WTC11 (cell line): ENCODE results near the gene KLHDC3.

Source experiments
- AR ChIP-seq: fragments of 250-450 bp; sonication (Bioruptor Pico); IDR thresholded peaks from 2 replicates; pipeline ENCODE4 v1.9.0; 2021; ENCODE audit warnings: mild to moderate bottlenecking
- IRF1 ChIP-seq: sonication (generic); formaldehyde crosslinking; IDR thresholded peaks from 2 replicates; pipeline ENCODE4 v1.8.0; 2023; ENCODE audit warnings: missing genetic modification reagents
- RELA ChIP-seq: sonication (generic); formaldehyde crosslinking; IDR thresholded peaks from 2 replicates; pipeline ENCODE4 v1.8.1; 2022; ENCODE audit warnings: missing genetic modification reagents, mild to moderate bottlenecking, borderline replicate concordance
- TCF7 ChIP-seq: sonication (generic); formaldehyde crosslinking; IDR thresholded peaks from 2 replicates; pipeline ENCODE4 v1.8.0; 2022; ENCODE audit warnings: mild to moderate bottlenecking, low read depth, missing genetic modification reagents, moderate library complexity
- ZNF219 ChIP-seq: sonication (generic); formaldehyde crosslinking; IDR thresholded peaks from 2 replicates; pipeline ENCODE4 v1.8.0; 2023; ENCODE audit warnings: missing genetic modification reagents, mild to moderate bottlenecking, borderline replicate concordance
- ZSCAN18 ChIP-seq: fragments of 250-450 bp; sonication (Bioruptor Pico); IDR thresholded peaks from 2 replicates; pipeline ENCODE4 v2.1.2; 2022; ENCODE audit warnings: mild to moderate bottlenecking, moderate library complexity
- TF ChIP-seq, protein P1 (sequence below): fragments of 200-600 bp; IDR thresholded peaks from 2 replicates; pipeline ENCODE4 v1.8.0; 2022; ENCODE audit warnings: antibody characterized with exemption
- TF ChIP-seq, protein P2 (sequence below): sonication (generic); formaldehyde crosslinking; IDR thresholded peaks from 2 replicates; pipeline ENCODE4 v1.8.1; 2023; ENCODE audit warnings: mild to moderate bottlenecking, missing genetic modification reagents, borderline replicate concordance
- TF ChIP-seq, protein P3 (sequence below): sonication (generic); formaldehyde crosslinking; IDR thresholded peaks from 2 replicates; pipeline ENCODE4 v1.8.0; 2022; ENCODE audit warnings: mild to moderate bottlenecking, missing genetic modification reagents

DNA sequence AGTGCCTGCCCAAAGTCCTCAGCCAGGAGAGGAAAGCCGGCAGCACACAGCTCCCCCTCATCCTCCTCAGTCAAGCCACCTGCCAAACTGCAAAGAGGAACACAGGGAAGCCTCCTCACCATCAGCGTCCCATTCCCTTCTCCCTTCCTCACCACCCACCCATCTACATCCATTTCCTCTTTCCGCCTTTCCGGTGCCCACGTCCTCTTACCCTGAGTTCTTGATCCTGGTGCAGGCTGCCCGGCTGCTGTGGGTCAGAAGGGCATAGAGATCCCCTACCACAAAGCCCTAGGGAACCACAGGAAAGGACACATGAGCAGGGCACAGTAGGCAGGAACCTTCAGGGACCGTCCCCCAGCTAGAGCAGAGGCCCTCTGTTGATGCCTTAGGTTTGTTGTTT, 47.5 kb upstream of the KLHDC3 start:
- TF ChIP-seq, protein P1, sequence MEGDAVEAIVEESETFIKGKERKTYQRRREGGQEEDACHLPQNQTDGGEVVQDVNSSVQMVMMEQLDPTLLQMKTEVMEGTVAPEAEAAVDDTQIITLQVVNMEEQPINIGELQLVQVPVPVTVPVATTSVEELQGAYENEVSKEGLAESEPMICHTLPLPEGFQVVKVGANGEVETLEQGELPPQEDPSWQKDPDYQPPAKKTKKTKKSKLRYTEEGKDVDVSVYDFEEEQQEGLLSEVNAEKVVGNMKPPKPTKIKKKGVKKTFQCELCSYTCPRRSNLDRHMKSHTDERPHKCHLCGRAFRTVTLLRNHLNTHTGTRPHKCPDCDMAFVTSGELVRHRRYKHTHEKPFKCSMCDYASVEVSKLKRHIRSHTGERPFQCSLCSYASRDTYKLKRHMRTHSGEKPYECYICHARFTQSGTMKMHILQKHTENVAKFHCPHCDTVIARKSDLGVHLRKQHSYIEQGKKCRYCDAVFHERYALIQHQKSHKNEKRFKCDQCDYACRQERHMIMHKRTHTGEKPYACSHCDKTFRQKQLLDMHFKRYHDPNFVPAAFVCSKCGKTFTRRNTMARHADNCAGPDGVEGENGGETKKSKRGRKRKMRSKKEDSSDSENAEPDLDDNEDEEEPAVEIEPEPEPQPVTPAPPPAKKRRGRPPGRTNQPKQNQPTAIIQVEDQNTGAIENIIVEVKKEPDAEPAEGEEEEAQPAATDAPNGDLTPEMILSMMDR: no peak
- TF ChIP-seq RELA (CRISPR knock-in tag) (no peak), IRF1 (CRISPR knock-in tag) (no peak), TCF7 (no peak), AR (CRISPR knock-in tag) (no peak), ZNF219 (CRISPR knock-in tag) (no peak), ZSCAN18 (CRISPR knock-in tag) (no peak)
- TF ChIP-seq, protein P2, sequence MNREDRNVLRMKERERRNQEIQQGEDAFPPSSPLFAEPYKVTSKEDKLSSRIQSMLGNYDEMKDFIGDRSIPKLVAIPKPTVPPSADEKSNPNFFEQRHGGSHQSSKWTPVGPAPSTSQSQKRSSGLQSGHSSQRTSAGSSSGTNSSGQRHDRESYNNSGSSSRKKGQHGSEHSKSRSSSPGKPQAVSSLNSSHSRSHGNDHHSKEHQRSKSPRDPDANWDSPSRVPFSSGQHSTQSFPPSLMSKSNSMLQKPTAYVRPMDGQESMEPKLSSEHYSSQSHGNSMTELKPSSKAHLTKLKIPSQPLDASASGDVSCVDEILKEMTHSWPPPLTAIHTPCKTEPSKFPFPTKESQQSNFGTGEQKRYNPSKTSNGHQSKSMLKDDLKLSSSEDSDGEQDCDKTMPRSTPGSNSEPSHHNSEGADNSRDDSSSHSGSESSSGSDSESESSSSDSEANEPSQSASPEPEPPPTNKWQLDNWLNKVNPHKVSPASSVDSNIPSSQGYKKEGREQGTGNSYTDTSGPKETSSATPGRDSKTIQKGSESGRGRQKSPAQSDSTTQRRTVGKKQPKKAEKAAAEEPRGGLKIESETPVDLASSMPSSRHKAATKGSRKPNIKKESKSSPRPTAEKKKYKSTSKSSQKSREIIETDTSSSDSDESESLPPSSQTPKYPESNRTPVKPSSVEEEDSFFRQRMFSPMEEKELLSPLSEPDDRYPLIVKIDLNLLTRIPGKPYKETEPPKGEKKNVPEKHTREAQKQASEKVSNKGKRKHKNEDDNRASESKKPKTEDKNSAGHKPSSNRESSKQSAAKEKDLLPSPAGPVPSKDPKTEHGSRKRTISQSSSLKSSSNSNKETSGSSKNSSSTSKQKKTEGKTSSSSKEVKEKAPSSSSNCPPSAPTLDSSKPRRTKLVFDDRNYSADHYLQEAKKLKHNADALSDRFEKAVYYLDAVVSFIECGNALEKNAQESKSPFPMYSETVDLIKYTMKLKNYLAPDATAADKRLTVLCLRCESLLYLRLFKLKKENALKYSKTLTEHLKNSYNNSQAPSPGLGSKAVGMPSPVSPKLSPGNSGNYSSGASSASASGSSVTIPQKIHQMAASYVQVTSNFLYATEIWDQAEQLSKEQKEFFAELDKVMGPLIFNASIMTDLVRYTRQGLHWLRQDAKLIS (CRISPR knock-in tag): no peak
- TF ChIP-seq, protein P3, sequence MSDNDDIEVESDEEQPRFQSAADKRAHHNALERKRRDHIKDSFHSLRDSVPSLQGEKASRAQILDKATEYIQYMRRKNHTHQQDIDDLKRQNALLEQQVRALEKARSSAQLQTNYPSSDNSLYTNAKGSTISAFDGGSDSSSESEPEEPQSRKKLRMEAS (CRISPR knock-in tag): no peak
